ENCODE measurements around the gene CEP135. TPM values are rescaled to one million over a fixed set of nuclear protein-coding genes. Genes with fewer than 3 reads are reported as not detected.

The CEP135 gene
- total RNA-seq, 1 donor from 2014 or later, result 3.7 TPM

DNA sequence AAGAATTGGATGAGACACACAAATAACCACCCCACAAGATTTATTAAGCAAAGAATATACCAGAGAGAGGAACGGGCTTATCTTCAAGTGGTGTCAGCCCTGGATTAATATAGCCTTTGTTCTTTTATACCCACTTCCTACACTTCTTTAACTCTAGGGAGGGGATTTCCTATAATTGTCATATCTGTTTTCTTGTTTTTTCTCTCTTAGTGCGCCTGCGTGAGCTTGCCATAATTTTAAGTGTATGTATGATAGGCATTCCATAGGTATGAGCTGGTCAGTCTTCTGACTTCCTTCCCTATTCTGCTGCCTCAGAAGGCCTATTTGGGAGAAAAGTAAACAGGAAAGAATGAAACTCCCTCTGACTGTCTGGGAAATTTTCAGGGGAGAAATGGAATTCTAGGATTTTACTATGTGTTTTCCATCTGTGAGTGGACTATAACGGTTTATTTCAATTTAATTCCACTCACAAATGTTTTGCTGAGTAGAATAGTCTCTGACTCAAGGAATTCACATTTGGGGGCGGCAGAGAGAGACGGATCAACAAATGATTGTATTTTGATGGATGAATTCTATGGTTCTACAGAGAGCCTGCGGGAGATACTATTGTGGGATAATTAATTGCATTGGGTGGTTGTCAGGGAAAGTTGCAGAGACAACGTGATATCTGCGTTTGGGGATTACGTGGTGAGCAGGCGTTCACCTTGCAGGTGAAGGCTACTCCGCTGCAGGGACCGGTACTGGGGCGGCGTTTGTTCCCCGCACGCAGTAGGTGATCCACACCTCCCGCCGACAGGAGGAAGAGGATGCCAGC is 626 bp upstream of the CEP135 start:
- no peaks in the 10 kb centered on the region for H3K27me3 ChIP-seq (ENCODE audit: control insufficient read depth, insufficient read depth, low read length)
- FAIRE-seq (no peak), DNase-seq (ENCODE audit: low read depth) (peak; percentile 96)
- peak overlapping the region; percentile 85 for H3K4me3 ChIP-seq (ENCODE audit: low read depth, low read length)
- TF ChIP-seq, protein P1, sequence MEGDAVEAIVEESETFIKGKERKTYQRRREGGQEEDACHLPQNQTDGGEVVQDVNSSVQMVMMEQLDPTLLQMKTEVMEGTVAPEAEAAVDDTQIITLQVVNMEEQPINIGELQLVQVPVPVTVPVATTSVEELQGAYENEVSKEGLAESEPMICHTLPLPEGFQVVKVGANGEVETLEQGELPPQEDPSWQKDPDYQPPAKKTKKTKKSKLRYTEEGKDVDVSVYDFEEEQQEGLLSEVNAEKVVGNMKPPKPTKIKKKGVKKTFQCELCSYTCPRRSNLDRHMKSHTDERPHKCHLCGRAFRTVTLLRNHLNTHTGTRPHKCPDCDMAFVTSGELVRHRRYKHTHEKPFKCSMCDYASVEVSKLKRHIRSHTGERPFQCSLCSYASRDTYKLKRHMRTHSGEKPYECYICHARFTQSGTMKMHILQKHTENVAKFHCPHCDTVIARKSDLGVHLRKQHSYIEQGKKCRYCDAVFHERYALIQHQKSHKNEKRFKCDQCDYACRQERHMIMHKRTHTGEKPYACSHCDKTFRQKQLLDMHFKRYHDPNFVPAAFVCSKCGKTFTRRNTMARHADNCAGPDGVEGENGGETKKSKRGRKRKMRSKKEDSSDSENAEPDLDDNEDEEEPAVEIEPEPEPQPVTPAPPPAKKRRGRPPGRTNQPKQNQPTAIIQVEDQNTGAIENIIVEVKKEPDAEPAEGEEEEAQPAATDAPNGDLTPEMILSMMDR (IDR thresholded peaks at IDR 0.05; ENCODE audit: insufficient read depth, low read length, severe bottlenecking), result no peak
- no peaks in the 10 kb centered on the region for H3K36me3 ChIP-seq (ENCODE audit: control insufficient read depth, insufficient read depth, low read length)

DNA sequence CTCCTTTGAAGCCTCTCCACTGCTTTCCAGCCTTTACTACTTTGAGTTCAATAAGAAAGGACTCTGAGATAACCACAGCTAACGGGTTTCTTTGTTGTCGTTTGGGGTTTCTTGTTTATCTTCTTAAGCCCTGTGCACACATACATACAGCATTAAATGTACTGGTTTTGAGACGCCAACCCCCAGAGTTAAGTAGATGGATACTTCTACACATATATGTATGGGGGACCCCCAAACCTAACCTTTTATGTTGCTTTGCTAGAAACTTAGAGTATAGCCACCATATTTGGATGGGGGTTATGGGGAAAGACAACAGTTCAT is 697 bp downstream of the CEP135 start:
- H3K4me3 ChIP-seq (ENCODE audit: low read depth, low read length), result peak overlapping the region; percentile 85

GRCh38 chr4:55951191-55951922 is 2.6 kb downstream of the CEP135 start:
- no peak overlapping the region for H3K4me3 ChIP-seq (ENCODE audit: low read depth, low read length)
- H3K36me3 ChIP-seq (ENCODE audit: control insufficient read depth, insufficient read depth, low read length), result no peaks in the 10 kb centered on the region
- DNase-seq (ENCODE audit: low read depth), result no peak
- H3K27me3 ChIP-seq (ENCODE audit: control insufficient read depth, insufficient read depth, low read length), result no peaks in the 10 kb centered on the region
- TF ChIP-seq, protein P1 (IDR thresholded peaks at IDR 0.05; ENCODE audit: insufficient read depth, low read length, severe bottlenecking), result no peak
- FAIRE-seq, result no peak

More for the DNA sequence above, 697 bp downstream of the CEP135 start:
- TF ChIP-seq, protein P1 (IDR thresholded peaks at IDR 0.05; ENCODE audit: insufficient read depth, low read length, severe bottlenecking), result no peak
- no peak for DNase-seq (ENCODE audit: low read depth)
- FAIRE-seq, result no peak
- no peaks in the 10 kb centered on the region for H3K36me3 ChIP-seq (ENCODE audit: control insufficient read depth, insufficient read depth, low read length)
- no peaks in the 10 kb centered on the region for H3K27me3 ChIP-seq (ENCODE audit: control insufficient read depth, insufficient read depth, low read length)

GRCh38 chr4:55955710-55956109 is 7.0 kb downstream of the CEP135 start:
- FAIRE-seq (no peak), DNase-seq (ENCODE audit: low read depth) (no peak)
- no peak overlapping the region for H3K4me3 ChIP-seq (ENCODE audit: low read depth, low read length)
- no peaks in the 10 kb centered on the region for H3K36me3 ChIP-seq (ENCODE audit: control insufficient read depth, insufficient read depth, low read length)
- H3K27me3 ChIP-seq (ENCODE audit: control insufficient read depth, insufficient read depth, low read length), result no peaks in the 10 kb centered on the region
- TF ChIP-seq, protein P1 (IDR thresholded peaks at IDR 0.05; ENCODE audit: insufficient read depth, low read length, severe bottlenecking), result no peak

- TF ChIP-seq, protein P1 (IDR thresholded peaks at IDR 0.05; ENCODE audit: insufficient read depth, low read length, severe bottlenecking), result no peak
- no peaks in the 10 kb centered on the region for H3K36me3 ChIP-seq (ENCODE audit: control insufficient read depth, insufficient read depth, low read length)
- no peaks in the 10 kb centered on the region for H3K27me3 ChIP-seq (ENCODE audit: control insufficient read depth, insufficient read depth, low read length)
- DNase-seq (ENCODE audit: low read depth), result no peak
- no peak for FAIRE-seq
- no peak overlapping the region for H3K4me3 ChIP-seq (ENCODE audit: low read depth, low read length)
These were observed 10.9 kb downstream of the CEP135 start for GRCh38 chr4:55959655-55960054.

Data from bronchial epithelial cell (primary cell).